ENCODE data around the gene LRRC1. TPM values are rescaled to one million over a fixed set of nuclear protein-coding genes. Genes with fewer than 3 reads are reported as not detected.
A peak's percentile ranks its signal among the peaks of the same experiment; 100 is the strongest.

Gene LRRC1
- total and polyA plus RNA-seq, 2 of the 13 experiments (the other 11 are each of a cell fraction or from before 2014, with no cell fraction given) = 15.6 to 27.7 TPM

DNA sequence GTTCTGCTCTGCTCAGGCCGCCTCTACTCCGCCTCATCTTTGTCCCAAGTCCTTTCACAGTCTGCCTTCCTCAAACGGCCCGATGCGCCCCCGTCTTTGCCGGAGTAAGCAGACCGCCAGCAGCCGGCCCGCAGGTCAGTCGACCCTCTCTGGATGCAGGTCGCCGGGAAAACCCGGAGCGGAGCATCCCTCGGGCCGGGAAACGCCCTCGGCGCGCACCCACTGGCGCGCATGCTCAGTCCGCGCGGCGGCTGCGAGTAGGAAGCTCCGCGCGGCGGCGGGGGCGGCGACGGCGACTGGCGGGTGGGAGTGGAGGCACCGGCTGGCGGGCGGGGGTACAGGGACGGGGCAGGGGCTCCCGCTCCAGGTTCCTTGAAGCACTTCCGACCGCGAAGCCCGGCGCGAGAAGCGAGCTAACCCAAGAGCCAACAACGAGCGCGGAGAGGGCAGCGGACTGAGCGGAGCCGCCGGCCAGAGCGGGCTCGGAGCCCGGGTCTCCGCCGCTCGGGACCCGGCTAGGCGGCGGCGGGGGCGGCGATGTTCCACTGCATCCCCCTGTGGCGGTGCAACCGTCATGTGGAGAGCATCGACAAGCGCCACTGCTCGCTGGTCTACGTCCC, at the start of gene LRRC1 (continued):
- TF ChIP-seq, protein P1, sequence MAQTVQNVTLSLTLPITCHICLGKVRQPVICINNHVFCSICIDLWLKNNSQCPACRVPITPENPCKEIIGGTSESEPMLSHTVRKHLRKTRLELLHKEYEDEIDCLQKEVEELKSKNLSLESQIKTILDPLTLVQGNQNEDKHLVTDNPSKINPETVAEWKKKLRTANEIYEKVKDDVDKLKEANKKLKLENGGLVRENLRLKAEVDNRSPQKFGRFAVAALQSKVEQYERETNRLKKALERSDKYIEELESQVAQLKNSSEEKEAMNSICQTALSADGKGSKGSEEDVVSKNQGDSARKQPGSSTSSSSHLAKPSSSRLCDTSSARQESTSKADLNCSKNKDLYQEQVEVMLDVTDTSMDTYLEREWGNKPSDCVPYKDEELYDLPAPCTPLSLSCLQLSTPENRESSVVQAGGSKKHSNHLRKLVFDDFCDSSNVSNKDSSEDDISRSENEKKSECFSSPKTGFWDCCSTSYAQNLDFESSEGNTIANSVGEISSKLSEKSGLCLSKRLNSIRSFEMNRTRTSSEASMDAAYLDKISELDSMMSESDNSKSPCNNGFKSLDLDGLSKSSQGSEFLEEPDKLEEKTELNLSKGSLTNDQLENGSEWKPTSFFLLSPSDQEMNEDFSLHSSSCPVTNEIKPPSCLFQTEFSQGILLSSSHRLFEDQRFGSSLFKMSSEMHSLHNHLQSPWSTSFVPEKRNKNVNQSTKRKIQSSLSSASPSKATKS (CRISPR knock-in tag; IDR thresholded peaks at IDR 0.05) = peak; percentile 81; the same call in 1 of the 2 replicates
- TF ChIP-seq ZNF33A (CRISPR knock-in tag; IDR thresholded peaks at IDR 0.05; ENCODE audit: borderline replicate concordance) = no peak
- TF ChIP-seq, protein P2, sequence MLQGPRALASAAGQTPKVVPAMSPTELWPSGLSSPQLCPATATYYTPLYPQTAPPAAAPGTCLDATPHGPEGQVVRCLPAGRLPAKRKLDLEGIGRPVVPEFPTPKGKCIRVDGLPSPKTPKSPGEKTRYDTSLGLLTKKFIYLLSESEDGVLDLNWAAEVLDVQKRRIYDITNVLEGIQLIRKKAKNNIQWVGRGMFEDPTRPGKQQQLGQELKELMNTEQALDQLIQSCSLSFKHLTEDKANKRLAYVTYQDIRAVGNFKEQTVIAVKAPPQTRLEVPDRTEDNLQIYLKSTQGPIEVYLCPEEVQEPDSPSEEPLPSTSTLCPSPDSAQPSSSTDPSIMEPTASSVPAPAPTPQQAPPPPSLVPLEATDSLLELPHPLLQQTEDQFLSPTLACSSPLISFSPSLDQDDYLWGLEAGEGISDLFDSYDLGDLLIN (CRISPR knock-in tag; IDR thresholded peaks at IDR 0.05; ENCODE audit: borderline replicate concordance) = 0 out of 2 replicates have a peak, but pooled peaks have one; percentile 10
- no peak for TF ChIP-seq NFATC3 (CRISPR knock-in tag; IDR thresholded peaks at IDR 0.05)
- TF ChIP-seq CBX2 (IDR thresholded peaks at IDR 0.05; ENCODE audit: low read depth, low read length) = no peak
- TF ChIP-seq CBX2 (CRISPR knock-in tag; IDR thresholded peaks at IDR 0.05; ENCODE audit: low read depth) = no peak
- TF ChIP-seq SKIL (CRISPR knock-in tag; IDR thresholded peaks at IDR 0.05; ENCODE audit: borderline replicate concordance) = peak; percentile 78; the same call in 1 of the 2 replicates
- TF ChIP-seq, protein P3, sequence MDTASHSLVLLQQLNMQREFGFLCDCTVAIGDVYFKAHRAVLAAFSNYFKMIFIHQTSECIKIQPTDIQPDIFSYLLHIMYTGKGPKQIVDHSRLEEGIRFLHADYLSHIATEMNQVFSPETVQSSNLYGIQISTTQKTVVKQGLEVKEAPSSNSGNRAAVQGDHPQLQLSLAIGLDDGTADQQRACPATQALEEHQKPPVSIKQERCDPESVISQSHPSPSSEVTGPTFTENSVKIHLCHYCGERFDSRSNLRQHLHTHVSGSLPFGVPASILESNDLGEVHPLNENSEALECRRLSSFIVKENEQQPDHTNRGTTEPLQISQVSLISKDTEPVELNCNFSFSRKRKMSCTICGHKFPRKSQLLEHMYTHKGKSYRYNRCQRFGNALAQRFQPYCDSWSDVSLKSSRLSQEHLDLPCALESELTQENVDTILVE (CRISPR knock-in tag; IDR thresholded peaks at IDR 0.05) = peak; percentile 27; the same call in 1 of the 2 replicates
- peak; percentile 84 for TF ChIP-seq PHF21A (CRISPR knock-in tag; IDR thresholded peaks at IDR 0.05)
- peak; percentile 85 for TF ChIP-seq MED1 (CRISPR knock-in tag; IDR thresholded peaks at IDR 0.05)
- TF ChIP-seq KDM1A (CRISPR knock-in tag; IDR thresholded peaks at IDR 0.05) = no peak
- no peak for TF ChIP-seq FOXK2 (IDR thresholded peaks at IDR 0.05)
- TF ChIP-seq, protein P4, sequence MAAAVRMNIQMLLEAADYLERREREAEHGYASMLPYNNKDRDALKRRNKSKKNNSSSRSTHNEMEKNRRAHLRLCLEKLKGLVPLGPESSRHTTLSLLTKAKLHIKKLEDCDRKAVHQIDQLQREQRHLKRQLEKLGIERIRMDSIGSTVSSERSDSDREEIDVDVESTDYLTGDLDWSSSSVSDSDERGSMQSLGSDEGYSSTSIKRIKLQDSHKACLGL (CRISPR knock-in tag; IDR thresholded peaks at IDR 0.05) = peak; percentile 81
- TF ChIP-seq, protein P5, sequence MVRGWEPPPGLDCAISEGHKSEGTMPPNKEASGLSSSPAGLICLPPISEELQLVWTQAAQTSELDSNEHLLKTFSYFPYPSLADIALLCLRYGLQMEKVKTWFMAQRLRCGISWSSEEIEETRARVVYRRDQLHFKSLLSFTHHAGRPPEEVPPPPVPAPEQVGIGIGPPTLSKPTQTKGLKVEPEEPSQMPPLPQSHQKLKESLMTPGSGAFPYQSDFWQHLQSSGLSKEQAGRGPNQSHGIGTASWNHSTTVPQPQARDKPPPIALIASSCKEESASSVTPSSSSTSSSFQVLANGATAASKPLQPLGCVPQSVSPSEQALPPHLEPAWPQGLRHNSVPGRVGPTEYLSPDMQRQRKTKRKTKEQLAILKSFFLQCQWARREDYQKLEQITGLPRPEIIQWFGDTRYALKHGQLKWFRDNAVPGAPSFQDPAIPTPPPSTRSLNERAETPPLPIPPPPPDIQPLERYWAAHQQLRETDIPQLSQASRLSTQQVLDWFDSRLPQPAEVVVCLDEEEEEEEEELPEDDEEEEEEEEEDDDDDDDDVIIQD (CRISPR knock-in tag; IDR thresholded peaks at IDR 0.05; ENCODE audit: low read depth) = no peak
- TF ChIP-seq KLF6 (CRISPR knock-in tag; IDR thresholded peaks at IDR 0.05) = 0 out of 2 replicates have a peak, but pooled peaks have one; percentile 67
- TF ChIP-seq, protein P6, sequence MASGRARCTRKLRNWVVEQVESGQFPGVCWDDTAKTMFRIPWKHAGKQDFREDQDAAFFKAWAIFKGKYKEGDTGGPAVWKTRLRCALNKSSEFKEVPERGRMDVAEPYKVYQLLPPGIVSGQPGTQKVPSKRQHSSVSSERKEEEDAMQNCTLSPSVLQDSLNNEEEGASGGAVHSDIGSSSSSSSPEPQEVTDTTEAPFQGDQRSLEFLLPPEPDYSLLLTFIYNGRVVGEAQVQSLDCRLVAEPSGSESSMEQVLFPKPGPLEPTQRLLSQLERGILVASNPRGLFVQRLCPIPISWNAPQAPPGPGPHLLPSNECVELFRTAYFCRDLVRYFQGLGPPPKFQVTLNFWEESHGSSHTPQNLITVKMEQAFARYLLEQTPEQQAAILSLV (CRISPR knock-in tag; IDR thresholded peaks at IDR 0.05; ENCODE audit: borderline replicate concordance) = peak; percentile 93
- peak; percentile 78 for TF ChIP-seq ZNF546 (CRISPR knock-in tag; conservative IDR thresholded peaks at IDR 0.05)
- no peak for TF ChIP-seq ZNF350 (CRISPR knock-in tag; IDR thresholded peaks at IDR 0.05; ENCODE audit: borderline replicate concordance, low read depth)
- TF ChIP-seq GTF3A (CRISPR knock-in tag; conservative IDR thresholded peaks at IDR 0.05) = no peak
- TF ChIP-seq JDP2 (CRISPR knock-in tag; IDR thresholded peaks at IDR 0.05; ENCODE audit: borderline replicate concordance) = no peak; the same call in 1 of the 2 replicates

Data from HepG2 (cell line).